NB4 (cell line): ENCODE results near the gene FMNL2.

Experiments used
- DNase-seq: peaks from one replicate; pipeline ENCODE4 v3.0.0; 2010; ENCODE audit warnings: low read depth
- H3K4me3 ChIP-seq: one replicate; pipeline ENCODE4 v1.5.1; 2011; ENCODE audit warnings: mild to moderate bottlenecking, low read depth, low read length, moderate library complexity
- CTCF ChIP-seq: IDR thresholded peaks from one replicate; pipeline ENCODE4 v1.5.1; 2012; ENCODE audit warnings: low read depth, low read length
- MAX ChIP-seq: IDR thresholded peaks from 2 replicates; pipeline ENCODE4 v1.6.1; 2011; ENCODE audit warnings: low read depth, low read length
- MYC ChIP-seq: IDR thresholded peaks from 2 replicates; pipeline ENCODE4 v1.6.1; 2011; ENCODE audit warnings: low read depth, low read length
- POLR2A ChIP-seq: IDR thresholded peaks from 2 replicates; pipeline ENCODE4 v1.6.1; 2011; ENCODE audit warnings: mild to moderate bottlenecking; ENCODE audit not compliant: insufficient read length; ENCODE audit errors: extremely low read depth

The FMNL2 gene

GRCh38 chr2:152402780-152403759, 68.1 kb downstream of the FMNL2 start:
- TF ChIP-seq MYC = no peak
- no peak for TF ChIP-seq MAX
- no peak for TF ChIP-seq POLR2A
- no peak for TF ChIP-seq CTCF
- no peak for DNase-seq
- no peak overlapping the region for H3K4me3 ChIP-seq

- no peak for DNase-seq
Measured at GRCh38 chr2:152405206-152406118, 70.5 kb downstream of the FMNL2 start.

GRCh38 chr2:152406119-152406835, 71.3 kb downstream of the FMNL2 start:
- H3K4me3 ChIP-seq = no peak overlapping the region
- TF ChIP-seq MYC = no peak
- TF ChIP-seq CTCF = no peak
- TF ChIP-seq MAX = no peak
- TF ChIP-seq POLR2A = no peak
- no peak for DNase-seq

More at GRCh38 chr2:152405206-152406118, 70.5 kb downstream of the FMNL2 start:
- TF ChIP-seq CTCF (no peak), MYC (no peak), POLR2A (no peak), MAX (no peak)
- H3K4me3 ChIP-seq = no peak overlapping the region

GRCh38 chr2:152406836-152407161, 71.8 kb downstream of the FMNL2 start:
- no peak for DNase-seq
- no peak overlapping the region for H3K4me3 ChIP-seq
- TF ChIP-seq MAX = no peak
- no peak for TF ChIP-seq POLR2A
- TF ChIP-seq CTCF = no peak
- no peak for TF ChIP-seq MYC

GRCh38 chr2:152407204-152407721, 72.3 kb downstream of the FMNL2 start:
- H3K4me3 ChIP-seq = no peak overlapping the region
- TF ChIP-seq MYC = no peak
- DNase-seq = no peak
